Measurements from ENCODE around the gene GCC2. TPM values are rescaled to one million over a fixed set of nuclear protein-coding genes. Genes with fewer than 3 reads are reported as not detected.

GCC2 gene
- total and polyA plus RNA-seq, 2 of the 13 experiments (the other 11 are each of a cell fraction or from before 2014, with no cell fraction given) = 17.6 to 22.5 TPM

GRCh38 chr2:108535357-108535631 lies 86.3 kb downstream of the GCC2 start:
- CTCF ChIA-PET (ENCODE audit: low intra/inter-chr PET ratio, low total read pairs) = no interaction called here
- Histone ChIP-seq H3K4me2 (ENCODE audit: low read depth, low read length) (peak overlapping the region; percentile 87), H3K27ac (ENCODE audit: extremely low read length, insufficient read depth, low read length) (peak overlapping the region; percentile 68), H3K79me2 (ENCODE audit: insufficient read depth, low read length) (peaks cover 55% of the 10 kb centered on the region), H3K4me1 (ENCODE audit: insufficient read depth, low read length) (peaks cover 74% of the 10 kb centered on the region), H4K20me1 (ENCODE audit: insufficient read depth, low read length) (peaks cover 41% of the 10 kb centered on the region), H3K36me3 (replicated peaks in 1 of 2; ENCODE audit: control insufficient read depth in 1 of 2, insufficient read depth in 2 of 2, low read length in 2 of 2) (no peaks in the 10 kb centered on the region), H3K4me3 (replicated peaks in 1 of 3; ENCODE audit: insufficient read depth in 1 of 3, low read depth in 2 of 3, low read length in 3 of 3) (peak overlapping the region; percentile 65 to 87 (median 77)), H3K9ac (ENCODE audit: insufficient read depth, low read depth, low read length) (peak overlapping the region; percentile 92), H3K9me3 (ENCODE audit: low read length) (no peaks in the 10 kb centered on the region), H2AFZ (ENCODE audit: low read length) (no peak overlapping the region), H3K27me3 (ENCODE audit: control insufficient read depth in 1 of 2, insufficient read depth in 2 of 2, low read length in 2 of 2) (no peaks in the 10 kb centered on the region; a peak in 1 of 5 replicates)
- POLR2A ChIA-PET = interaction anchor here (0.9 to 2.1 kb wide), 6 partner anchors 9 to 101 kb away, joined by 3 to 7 read pairs (median 3); partner anchors contain the start of gene GCC2
- intact Hi-C loops (cut with micrococcal nuclease; ENCODE audit: unreplicated experiment) (loop anchor here (2.0 kb wide), 1 partner anchor 86 kb away; the partner anchor contains the start of gene GCC2), in situ Hi-C loops (cut with HindIII; ENCODE audit: extremely low pct_ligation_motif_present, low pct_unique_long_range_greater_than_20kb) (no loop called here)
- ATAC-seq (no peak), FAIRE-seq (no peak), DNase-seq (ENCODE audit: low spot score) (no peak)
- TF ChIP-seq ZNF24 (IDR thresholded peaks at IDR 0.05) (no peak), SIX4 (CRISPR knock-in tag; IDR thresholded peaks at IDR 0.05) (no peak), UBTF (CRISPR knock-in tag; IDR thresholded peaks at IDR 0.05) (0 out of 2 replicates have a peak, but pooled peaks have one; percentile 3), ZNF879 (CRISPR knock-in tag; IDR thresholded peaks at IDR 0.05) (0 out of 2 replicates have a peak, but pooled peaks have one; percentile 15), BCL6 (CRISPR knock-in tag; IDR thresholded peaks at IDR 0.05) (peak; percentile 7; the same call in 1 of the 2 replicates), HDAC2 (CRISPR knock-in tag; IDR thresholded peaks at IDR 0.05) (0 out of 2 replicates have a peak, but pooled peaks have one; percentile 43), ASH2L (IDR thresholded peaks at IDR 0.05; ENCODE audit: insufficient read length, low read depth, low read length) (peak; percentile 36)
- WGBS (ENCODE audit: low lambda C conversion rate) = 3% methylated on average over 9 of the region's 9 CpGs
- BruUV-seq (replicated peaks) = no TSS peak
